Skin epidermis (tissue), 12 donors: Measurements from ENCODE around the gene DMRTB1.

Source experiments
- H3K27ac ChIP-seq, 21 experiments: fragments of 200-600 bp; sonication (generic) in 11 of 21; one replicate each; pipeline ENCODE4 v1.5.0; 2020; ENCODE audit warnings: mild to moderate bottlenecking in 3 of 21, inconsistent platforms in 2 of 21, moderate library complexity in 2 of 21
- H3K4me3 ChIP-seq, 7 experiments: fragments of 200-600 bp; sonication (generic) in 2 of 7; one replicate each; pipeline ENCODE4 v1.5.0; 2020; ENCODE audit warnings: inconsistent platforms in 2 of 7, mild to moderate bottlenecking in 2 of 7, moderate library complexity in 1 of 7

The DMRTB1 gene

GRCh38 chr1:53459321-53460175, at the start of gene DMRTB1:
Gene DMRTB1, plus strand, starts transcription at chr1:53459399. Its CDS starts 55 bp downstream, at chr1:53459454.
- Histone ChIP-seq H3K4me3 (no peak within 1 kb of the TSS), H3K27ac (no peak within 1 kb of the TSS)

GRCh38 chr1:53409695-53410094, 49.5 kb upstream of the DMRTB1 start:
- Histone ChIP-seq H3K4me3 (no peak overlapping the region), H3K27ac (peak overlapping the region in 7 of 21 experiments; percentile 6 to 96 (median 37))

- Histone ChIP-seq H3K27ac (peak overlapping the region in 5 of 21 experiments; percentile 18 to 96 (median 42)), H3K4me3 (no peak overlapping the region)
Observed at GRCh38 chr1:53410100-53410541, 49.1 kb upstream of the DMRTB1 start.

GRCh38 chr1:53410701-53411100, 48.5 kb upstream of the DMRTB1 start:
- Histone ChIP-seq H3K4me3 (no peak overlapping the region), H3K27ac (peak overlapping the region in 4 of 21 experiments; percentile 18 to 96 (median 63))

- no peak overlapping the region for H3K4me3 ChIP-seq
Observed at GRCh38 chr1:53411541-53412152, 47.6 kb upstream of the DMRTB1 start.

GRCh38 chr1:53412285-53413174, 46.7 kb upstream of the DMRTB1 start:
- no peak overlapping the region for H3K4me3 ChIP-seq
- peak overlapping the region in 16 of 21 experiments; percentile 2 to 96 (median 74) for H3K27ac ChIP-seq

More at GRCh38 chr1:53411541-53412152, 47.6 kb upstream of the DMRTB1 start:
- H3K27ac ChIP-seq: peak overlapping the region in 12 of 21 experiments; percentile 27 to 96 (median 79)

- Histone ChIP-seq H3K27ac (peak overlapping the region in 14 of 21 experiments; percentile 22 to 96 (median 76)), H3K4me3 (no peak overlapping the region)
Observed at GRCh38 chr1:53413175-53414001, 45.8 kb upstream of the DMRTB1 start.

GRCh38 chr1:53414632-53415031, 44.6 kb upstream of the DMRTB1 start:
- H3K4me3 ChIP-seq: no peak overlapping the region
- peak overlapping the region in 9 of 21 experiments; percentile 31 to 96 (median 81) for H3K27ac ChIP-seq

- Histone ChIP-seq H3K4me3 (no peak overlapping the region), H3K27ac (peak overlapping the region in 2 of 21 experiments; percentile 81 to 96)
Observed at GRCh38 chr1:53415432-53415831, 43.8 kb upstream of the DMRTB1 start.

- no peak overlapping the region for H3K4me3 ChIP-seq
- H3K27ac ChIP-seq: no peak overlapping the region
Observed at GRCh38 chr1:53416269-53416813, 42.9 kb upstream of the DMRTB1 start.

GRCh38 chr1:53417074-53417511, 42.1 kb upstream of the DMRTB1 start:
- no peak overlapping the region for H3K4me3 ChIP-seq
- H3K27ac ChIP-seq: no peak overlapping the region

GRCh38 chr1:53419034-53419433, 40.2 kb upstream of the DMRTB1 start:
- no peak overlapping the region for H3K4me3 ChIP-seq
- H3K27ac ChIP-seq: no peak overlapping the region

- Histone ChIP-seq H3K4me3 (no peak overlapping the region), H3K27ac (no peak overlapping the region)
Observed at GRCh38 chr1:53420341-53420740, 38.9 kb upstream of the DMRTB1 start.

GRCh38 chr1:53421208-53421607, 38.0 kb upstream of the DMRTB1 start:
- H3K4me3 ChIP-seq: no peak overlapping the region
- H3K27ac ChIP-seq: no peak overlapping the region

GRCh38 chr1:53430261-53430660, 28.9 kb upstream of the DMRTB1 start:
- Histone ChIP-seq H3K27ac (no peak overlapping the region), H3K4me3 (no peak overlapping the region)

GRCh38 chr1:53430779-53431178, 28.4 kb upstream of the DMRTB1 start:
- Histone ChIP-seq H3K27ac (no peak overlapping the region), H3K4me3 (no peak overlapping the region)

GRCh38 chr1:53431244-53431643, 28.0 kb upstream of the DMRTB1 start:
- Histone ChIP-seq H3K4me3 (no peak overlapping the region), H3K27ac (no peak overlapping the region)

GRCh38 chr1:53431805-53432565, 27.2 kb upstream of the DMRTB1 start:
- Histone ChIP-seq H3K27ac (no peak overlapping the region), H3K4me3 (no peak overlapping the region)
